ENCODE measurements around the gene ADGRG3. TPM values are rescaled to one million over a fixed set of nuclear protein-coding genes. Genes with fewer than 3 reads are reported as not detected.

ADGRG3 gene
- total and polyA plus RNA-seq, 2 of the 8 experiments (the other 6 are each of a cell fraction or from before 2014, with no cell fraction given) = 0.28 to 0.98 TPM

DNA sequence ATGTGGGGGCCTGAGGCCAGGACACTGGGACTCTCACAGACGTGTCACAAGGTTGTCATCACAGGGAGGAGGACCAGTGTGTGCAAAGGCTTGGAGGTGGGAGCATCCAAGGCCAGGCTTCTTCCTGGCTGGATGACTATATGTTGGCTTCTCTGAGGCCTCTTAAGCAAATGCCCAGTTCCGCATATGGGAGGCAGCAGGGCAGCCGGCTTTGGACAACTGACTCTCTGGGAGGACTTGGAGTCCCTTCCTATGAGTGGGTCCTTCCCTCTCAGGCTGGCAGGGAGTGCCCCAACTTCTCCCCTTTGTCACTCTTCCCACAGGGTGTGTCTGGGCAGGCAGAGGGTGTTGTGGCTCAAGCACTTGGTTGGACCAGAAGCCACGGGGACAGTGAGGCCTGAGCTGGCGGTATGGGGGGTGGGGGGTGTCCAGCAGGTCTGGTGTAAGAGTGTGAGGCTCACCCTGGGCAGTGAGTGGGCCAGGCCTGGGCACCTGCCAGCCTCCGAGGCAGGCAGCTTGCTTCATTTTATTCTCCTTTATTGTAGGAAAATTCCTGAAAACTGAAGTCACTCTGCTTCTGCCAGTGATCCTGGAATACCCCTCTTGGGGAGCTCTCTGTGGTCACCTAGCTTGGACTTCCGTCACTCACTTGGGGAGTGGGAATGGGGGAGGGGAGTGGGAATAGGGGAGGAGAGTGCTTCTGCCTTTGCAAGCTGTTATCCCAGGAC, 24.8 kb upstream of the ADGRG3 start:
- H3K4ac ChIP-seq (replicated peaks; ENCODE audit: insufficient read length, low read depth, low read length) = peak overlapping the region; percentile 51
- no peaks in the 10 kb centered on the region for H3K79me2 ChIP-seq (ENCODE audit: control insufficient read depth in 1 of 2, insufficient read depth in 2 of 2, low read length in 2 of 2)
- TF ChIP-seq SRF (IDR thresholded peaks at IDR 0.05; ENCODE audit: low read depth, low read length) (no peak), KDM1A (IDR thresholded peaks at IDR 0.05; ENCODE audit: borderline replicate concordance, low read length) (no peak), JUN (IDR thresholded peaks at IDR 0.05; ENCODE audit: low read depth, low read length) (no peak), SIRT6 (IDR thresholded peaks at IDR 0.05; ENCODE audit: low read length) (no peak), YY1 (IDR thresholded peaks at IDR 0.05; ENCODE audit: low read depth, low read length) (no peak), CBX5 (IDR thresholded peaks at IDR 0.05; ENCODE audit: low read depth, low read length) (no peak), CTCF (IDR thresholded peaks at IDR 0.05; ENCODE audit: control extremely low read depth in 1 of 3, insufficient read depth in 1 of 3, low read depth in 1 of 3, low read length in 3 of 3) (no peak), HDAC6 (IDR thresholded peaks at IDR 0.05; ENCODE audit: low read depth, low read length) (no peak), CHD1 (IDR thresholded peaks at IDR 0.05; ENCODE audit: low read depth, low read length) (no peak), SP2 (IDR thresholded peaks at IDR 0.05; ENCODE audit: low read length) (no peak)

More for the DNA sequence above, 24.8 kb upstream of the ADGRG3 start:
- H4K91ac ChIP-seq (replicated peaks; ENCODE audit: insufficient read length, low read length) = no peak overlapping the region
- H3K18ac ChIP-seq (ENCODE audit: extremely low read depth, low read length) = no peak overlapping the region
- H3K4me2 ChIP-seq (ENCODE audit: insufficient read depth in 1 of 2, low read depth in 2 of 2, low read length in 2 of 2) = no peak overlapping the region
- FAIRE-seq = no peak
- H2AFZ ChIP-seq (ENCODE audit: low read length) = no peak overlapping the region
- H3K4me3 ChIP-seq (ENCODE audit: extremely low read depth in 1 of 4, insufficient read depth in 2 of 4, low read depth in 3 of 4, low read length in 4 of 4) = no peak overlapping the region
- H3K27ac ChIP-seq (ENCODE audit: low read depth, low read length) = no peak overlapping the region
- WGBS, 2 experiments (ENCODE audit: extremely low coverage in 1 of 2, insufficient coverage in 1 of 2, insufficient read length in 1 of 2, insufficient replicate concordance in 2 of 2, low coverage in 1 of 2, low lambda C conversion rate in 2 of 2, missing lambda C conversion rate in 1 of 2) = 74% methylated on average over 7 of the region's 7 CpGs; no CpG with 5 or more reads in 1 of the 2 experiments
- no peaks in the 10 kb centered on the region; a peak in 2 of 4 replicates for H3K9me3 ChIP-seq (ENCODE audit: insufficient read depth in 2 of 2, low read depth in 1 of 2, low read length in 1 of 2)
- no peak overlapping the region for H2BK20ac ChIP-seq (ENCODE audit: low read length)
- no peak overlapping the region for H2BK15ac ChIP-seq (ENCODE audit: low read length)
- no peaks in the 10 kb centered on the region; the same call in 1 of the 2 replicates for H3K79me1 ChIP-seq (ENCODE audit: low read depth, low read length)
- no peak overlapping the region for H3K14ac ChIP-seq (ENCODE audit: insufficient read length)
- 0 out of 2 replicates have a peak overlapping the region, but pooled peaks have one; percentile 84 for H2BK12ac ChIP-seq (ENCODE audit: low read depth, low read length)
- H3K23me2 ChIP-seq (ENCODE audit: low read depth, low read length) = no peaks in the 10 kb centered on the region; the same call in 1 of the 2 replicates
- POLR2A ChIA-PET (ENCODE audit: partially characterized antibody) = interaction anchor here (0.9 to 1.4 kb wide), 3 partner anchors 9 to 37 kb away, joined by 3 read pairs; no protein-coding TSS in a partner anchor
- no peaks in the 10 kb centered on the region; a peak in 1 of 8 replicates for H3K36me3 ChIP-seq (ENCODE audit: control insufficient read depth in 2 of 4, insufficient read depth in 4 of 4, low read length in 3 of 4)
- peaks cover 0 to 9% of the 10 kb centered on the region in 2 experiments for H4K20me1 ChIP-seq (replicated peaks in 1 of 2; ENCODE audit: control insufficient read depth in 1 of 2, insufficient read depth in 2 of 2, low read length in 2 of 2)
- no peak overlapping the region for H4K8ac ChIP-seq (ENCODE audit: extremely low read depth, insufficient read depth, low read length)
- no peak overlapping the region for H4K5ac ChIP-seq (ENCODE audit: insufficient read length, low read depth, low read length)
- H3K56ac ChIP-seq (replicated peaks; ENCODE audit: insufficient read length, low read depth, low read length) = no peak overlapping the region
- CTCF ChIA-PET (ENCODE audit: partially characterized antibody) = interaction anchor here (0.7 to 2.7 kb wide), 9 partner anchors 8 to 220 kb away, joined by 3 to 19 read pairs (median 4); partner anchors contain the start of gene ADGRG1
- H2BK120ac ChIP-seq (replicated peaks; ENCODE audit: low read depth, low read length) = no peak overlapping the region
- peaks cover 0 to 9% (median 4%) of the 10 kb centered on the region in 4 experiments; a peak in 5 of 7 replicates for H3K27me3 ChIP-seq (replicated peaks in 1 of 4; ENCODE audit: control insufficient read depth in 3 of 4, extremely low read depth in 1 of 4, insufficient read depth in 3 of 4, low read length in 3 of 4)
- no peak for DNase-seq (ENCODE audit: low read depth in 1 of 2, low spot score in 2 of 2)
- no peak overlapping the region for H3K9ac ChIP-seq (replicated peaks in 1 of 4; ENCODE audit: extremely low read depth in 1 of 4, low read depth in 3 of 4, low read length in 3 of 4)
- H3K23ac ChIP-seq (ENCODE audit: insufficient read length) = no peak overlapping the region
- no peak overlapping the region for H2BK5ac ChIP-seq (ENCODE audit: low read depth, low read length)
- no peak overlapping the region for H2AK5ac ChIP-seq (ENCODE audit: low read depth, low read length)
- peaks cover 0 to 3% (median 1%) of the 10 kb centered on the region in 4 experiments; a peak in 4 of 7 replicates for H3K4me1 ChIP-seq (replicated peaks in 1 of 4; ENCODE audit: control insufficient read depth in 3 of 4, insufficient read depth in 4 of 4, low read length in 3 of 4)
